ENCODE results near the gene PLPP4.

- TF ChIP-seq CTCF (IDR thresholded peaks at IDR 0.05; ENCODE audit: insufficient read depth, low read length) (no peak), POLR2AphosphoS5 (IDR thresholded peaks at IDR 0.05; ENCODE audit: low read depth) (no peak), GABPA (IDR thresholded peaks at IDR 0.05; ENCODE audit: low read depth) (no peak)
Measured at GRCh38 chr10:120517196-120517595, 60.2 kb downstream of the PLPP4 start.

All from HL-60 (cell line).